Measurements from ENCODE around the gene C4orf50.

C4orf50 gene

DNA sequence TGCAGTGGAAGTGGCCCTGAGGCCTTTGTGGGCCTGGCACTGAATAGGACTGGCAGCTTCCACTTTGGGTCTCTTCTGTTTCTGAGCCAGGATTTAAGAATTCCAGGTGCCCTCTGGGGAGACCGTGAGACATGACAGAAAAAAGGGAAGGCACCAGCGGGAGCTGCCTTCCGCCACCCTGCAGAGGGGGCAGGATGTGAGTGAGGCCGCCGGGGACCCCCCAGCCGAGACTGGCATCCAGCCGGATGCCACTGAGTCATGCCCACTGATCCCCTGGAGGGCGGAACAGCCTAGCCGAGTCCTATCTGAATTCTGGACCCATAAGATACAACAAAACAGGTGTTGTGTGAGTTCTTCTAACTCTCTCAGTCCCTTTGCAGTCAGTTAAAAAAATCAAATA is 41.3 kb downstream of the C4orf50 start:
- TF ChIP-seq FOXP2 (optimal IDR thresholded peaks at IDR 0.05; ENCODE audit: borderline replicate concordance, extremely low read depth, extremely low read length, insufficient read depth): no peak
- TF ChIP-seq POLR2AphosphoS5 (IDR thresholded peaks at IDR 0.05; ENCODE audit: low read depth, low read length): no peak
- TF ChIP-seq TAF1 (IDR thresholded peaks at IDR 0.05; ENCODE audit: borderline replicate concordance, insufficient read depth, low read length): no peak
- TF ChIP-seq, protein P1, sequence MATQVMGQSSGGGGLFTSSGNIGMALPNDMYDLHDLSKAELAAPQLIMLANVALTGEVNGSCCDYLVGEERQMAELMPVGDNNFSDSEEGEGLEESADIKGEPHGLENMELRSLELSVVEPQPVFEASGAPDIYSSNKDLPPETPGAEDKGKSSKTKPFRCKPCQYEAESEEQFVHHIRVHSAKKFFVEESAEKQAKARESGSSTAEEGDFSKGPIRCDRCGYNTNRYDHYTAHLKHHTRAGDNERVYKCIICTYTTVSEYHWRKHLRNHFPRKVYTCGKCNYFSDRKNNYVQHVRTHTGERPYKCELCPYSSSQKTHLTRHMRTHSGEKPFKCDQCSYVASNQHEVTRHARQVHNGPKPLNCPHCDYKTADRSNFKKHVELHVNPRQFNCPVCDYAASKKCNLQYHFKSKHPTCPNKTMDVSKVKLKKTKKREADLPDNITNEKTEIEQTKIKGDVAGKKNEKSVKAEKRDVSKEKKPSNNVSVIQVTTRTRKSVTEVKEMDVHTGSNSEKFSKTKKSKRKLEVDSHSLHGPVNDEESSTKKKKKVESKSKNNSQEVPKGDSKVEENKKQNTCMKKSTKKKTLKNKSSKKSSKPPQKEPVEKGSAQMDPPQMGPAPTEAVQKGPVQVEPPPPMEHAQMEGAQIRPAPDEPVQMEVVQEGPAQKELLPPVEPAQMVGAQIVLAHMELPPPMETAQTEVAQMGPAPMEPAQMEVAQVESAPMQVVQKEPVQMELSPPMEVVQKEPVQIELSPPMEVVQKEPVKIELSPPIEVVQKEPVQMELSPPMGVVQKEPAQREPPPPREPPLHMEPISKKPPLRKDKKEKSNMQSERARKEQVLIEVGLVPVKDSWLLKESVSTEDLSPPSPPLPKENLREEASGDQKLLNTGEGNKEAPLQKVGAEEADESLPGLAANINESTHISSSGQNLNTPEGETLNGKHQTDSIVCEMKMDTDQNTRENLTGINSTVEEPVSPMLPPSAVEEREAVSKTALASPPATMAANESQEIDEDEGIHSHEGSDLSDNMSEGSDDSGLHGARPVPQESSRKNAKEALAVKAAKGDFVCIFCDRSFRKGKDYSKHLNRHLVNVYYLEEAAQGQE (IDR thresholded peaks at IDR 0.05; ENCODE audit: insufficient read depth in 1 of 2, low read depth in 2 of 2, low read length in 2 of 2): no peak
- TF ChIP-seq SIN3A (IDR thresholded peaks at IDR 0.05; ENCODE audit: borderline replicate concordance, insufficient read depth, low read length): no peak

DNA sequence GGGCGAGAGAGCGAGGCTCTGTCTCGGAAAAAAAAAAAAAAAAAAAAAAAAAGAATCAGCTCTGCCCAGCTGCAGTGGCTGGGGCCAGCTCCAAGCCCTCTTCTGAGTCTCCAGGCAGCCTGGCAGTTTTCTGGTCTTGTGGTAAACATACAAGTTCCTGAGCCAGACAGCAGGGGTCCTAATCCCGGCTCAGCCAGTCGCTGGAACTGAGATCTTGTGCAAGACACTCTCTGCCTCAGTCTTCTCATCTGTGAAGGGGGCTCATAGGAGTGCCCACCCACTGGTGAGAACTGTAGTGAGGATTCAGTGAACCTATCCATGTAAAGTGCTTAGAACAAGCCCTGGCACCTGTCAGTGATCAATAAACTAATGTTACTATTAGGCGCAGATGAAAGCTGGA is 41.8 kb downstream of the C4orf50 start:
- TF ChIP-seq FOXP2 (optimal IDR thresholded peaks at IDR 0.05; ENCODE audit: borderline replicate concordance, extremely low read depth, extremely low read length, insufficient read depth): no peak
- TF ChIP-seq, protein P1 (IDR thresholded peaks at IDR 0.05; ENCODE audit: insufficient read depth in 1 of 2, low read depth in 2 of 2, low read length in 2 of 2): no peak
- TF ChIP-seq SIN3A (IDR thresholded peaks at IDR 0.05; ENCODE audit: borderline replicate concordance, insufficient read depth, low read length): no peak
- TF ChIP-seq TAF1 (IDR thresholded peaks at IDR 0.05; ENCODE audit: borderline replicate concordance, insufficient read depth, low read length): no peak
- no peak for TF ChIP-seq POLR2AphosphoS5 (IDR thresholded peaks at IDR 0.05; ENCODE audit: low read depth, low read length)

DNA sequence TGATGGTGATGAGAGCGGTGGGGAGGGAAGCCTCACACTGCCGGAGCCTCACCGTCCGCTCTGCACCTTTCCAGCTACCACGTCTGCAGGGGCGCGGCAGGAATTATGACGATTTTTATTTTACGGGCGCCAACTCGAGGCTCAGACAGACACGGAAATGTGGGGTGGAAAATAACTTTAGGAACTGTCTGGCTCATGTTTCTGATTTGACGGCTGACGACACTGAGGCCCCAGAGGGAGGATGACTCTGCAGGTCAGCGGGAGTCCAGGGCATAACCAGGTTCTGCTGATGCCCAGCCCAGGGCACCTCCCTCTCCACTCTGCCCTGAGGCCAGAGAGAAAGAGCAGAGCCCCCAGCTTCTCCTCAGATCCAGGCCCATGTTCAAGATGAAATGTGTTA is 43.9 kb downstream of the C4orf50 start:
- no peak for TF ChIP-seq POLR2AphosphoS5 (IDR thresholded peaks at IDR 0.05; ENCODE audit: low read depth, low read length)
- TF ChIP-seq, protein P1 (IDR thresholded peaks at IDR 0.05; ENCODE audit: insufficient read depth in 1 of 2, low read depth in 2 of 2, low read length in 2 of 2): no peak
- no peak for TF ChIP-seq SIN3A (IDR thresholded peaks at IDR 0.05; ENCODE audit: borderline replicate concordance, insufficient read depth, low read length)
- no peak for TF ChIP-seq FOXP2 (optimal IDR thresholded peaks at IDR 0.05; ENCODE audit: borderline replicate concordance, extremely low read depth, extremely low read length, insufficient read depth)
- no peak for TF ChIP-seq TAF1 (IDR thresholded peaks at IDR 0.05; ENCODE audit: borderline replicate concordance, insufficient read depth, low read length)

DNA sequence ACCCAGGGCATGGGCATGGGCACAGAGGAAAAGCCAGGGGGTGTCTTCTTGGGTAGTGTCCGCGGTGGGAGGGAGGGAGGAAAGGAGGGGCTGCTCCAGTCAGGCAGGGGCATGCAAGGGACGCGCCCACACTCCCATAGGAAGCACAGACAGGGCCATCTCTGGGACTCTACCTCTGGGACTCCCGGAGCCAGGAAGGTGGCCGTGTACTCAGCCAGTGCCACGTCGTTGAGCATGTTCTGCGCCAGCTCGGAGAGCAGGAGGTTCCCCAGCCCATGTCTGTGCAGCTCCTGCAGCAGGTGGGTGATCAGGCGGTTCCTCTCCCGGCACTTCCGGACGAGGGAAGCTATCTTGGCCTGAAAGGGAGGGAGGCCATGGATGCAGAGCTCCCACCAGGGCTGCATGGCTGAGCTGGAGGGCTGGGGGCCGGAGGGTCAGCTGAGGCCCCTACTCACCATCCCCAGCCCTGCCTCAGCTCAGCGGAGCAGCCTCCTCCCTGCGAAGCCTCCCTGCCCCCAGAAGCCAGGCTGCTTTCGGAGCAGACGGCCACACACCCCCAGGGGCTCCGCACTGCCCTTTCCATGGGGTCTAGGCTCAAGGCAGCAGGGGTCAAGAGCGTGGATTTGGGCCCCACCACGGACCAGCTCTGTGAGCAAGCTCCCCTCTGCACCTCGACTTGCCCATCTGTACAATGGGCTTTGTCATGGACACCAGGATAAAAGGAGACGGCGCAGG is 44.6 kb downstream of the C4orf50 start:
- no peak for TF ChIP-seq FOXP2 (optimal IDR thresholded peaks at IDR 0.05; ENCODE audit: borderline replicate concordance, extremely low read depth, extremely low read length, insufficient read depth)
- TF ChIP-seq POLR2AphosphoS5 (IDR thresholded peaks at IDR 0.05; ENCODE audit: low read depth, low read length): no peak

DNA sequence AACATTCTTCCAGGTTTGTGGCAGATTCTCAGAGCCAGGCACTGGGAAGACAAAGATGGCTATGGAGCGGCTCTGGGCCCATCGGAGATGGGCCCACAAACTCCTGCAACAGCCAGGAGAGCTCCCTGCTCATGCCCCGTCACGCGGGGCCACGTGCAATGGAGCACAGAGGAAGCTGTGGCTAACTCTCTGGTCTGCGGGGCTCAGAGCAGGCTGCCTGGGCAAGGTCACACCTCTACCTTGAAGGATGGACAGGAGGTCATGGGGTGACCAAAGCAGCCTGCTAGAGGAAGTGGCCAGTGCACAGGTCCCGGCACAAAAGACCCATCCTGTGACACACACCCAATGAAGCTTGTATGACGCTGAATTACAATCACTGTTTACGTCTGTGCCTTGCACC is 45.2 kb downstream of the C4orf50 start:
- TF ChIP-seq, protein P1 (IDR thresholded peaks at IDR 0.05; ENCODE audit: insufficient read depth in 1 of 2, low read depth in 2 of 2, low read length in 2 of 2): no peak

Measured in PFSK-1 (cell line).